CD14-positive monocyte (primary cell): ENCODE results near the gene VSIG10L. TPM values are rescaled to one million over a fixed set of nuclear protein-coding genes. Genes with fewer than 3 reads are reported as not detected.
A peak's percentile ranks its signal among the peaks of the same experiment; 100 is the strongest.

Experiments
- DNase-seq, 3 donors: peaks; one replicate each; pipeline ENCODE4 v3.0.0-alpha.2; 2011 to 2022
- H2AFZ ChIP-seq: 2 replicates; pipeline ENCODE4 v1.6.0; 2012; ENCODE audit warnings: mild to moderate bottlenecking, low read depth, low read length, inconsistent platforms; ENCODE audit not compliant: insufficient read depth, poor library complexity, severe bottlenecking
- H3K27ac ChIP-seq, 2 donors: 1 replicate in 1 of 2; 2 replicates in 1 of 2; pipeline ENCODE4 v1.5.1; 2012 to 2013; ENCODE audit warnings: low read length in 2 of 2, control low read depth in 1 of 2, inconsistent platforms in 1 of 2, low read depth in 1 of 2, mild to moderate bottlenecking in 1 of 2
- H3K27me3 ChIP-seq, 2 donors: one replicate each; pipeline versions ENCODE4 v1.6.0 to v1.6.1; 2011 to 2013; ENCODE audit warnings: low read length in 2 of 2; ENCODE audit not compliant: control insufficient read depth in 2 of 2, insufficient read depth in 2 of 2
- H3K36me3 ChIP-seq, 2 donors: replicated peaks in 1 of 2; 1 replicate in 1 of 2; 2 replicates in 1 of 2; pipeline versions ENCODE4 v1.5.1 to v1.6.1; 2012 to 2013; ENCODE audit warnings: low read length in 2 of 2, control low read depth in 1 of 2, inconsistent platforms in 1 of 2, mild to moderate bottlenecking in 1 of 2; ENCODE audit not compliant: insufficient read depth in 2 of 2, control insufficient read depth in 1 of 2
- H3K4me1 ChIP-seq, 2 donors: 1 replicate in 1 of 2; 2 replicates in 1 of 2; pipeline versions ENCODE4 v1.5.1 to v1.6.1; 2012 to 2013; ENCODE audit warnings: low read length in 2 of 2, control low read depth in 1 of 2, inconsistent platforms in 1 of 2, mild to moderate bottlenecking in 1 of 2, moderate library complexity in 1 of 2; ENCODE audit not compliant: insufficient read depth in 2 of 2, control insufficient read depth in 1 of 2
- H3K4me2 ChIP-seq: replicated peaks from 2 replicates; pipeline ENCODE3; 2012; ENCODE audit warnings: low read length, moderate library complexity, mild to moderate bottlenecking; ENCODE audit not compliant: poor library complexity, severe bottlenecking; ENCODE audit errors: extremely low read depth
- H3K4me3 ChIP-seq, 3 experiments: fragments of 200-600 bp in 1 of 3; sonication (generic) in 1 of 3; replicated peaks in 1 of 3; 1 replicate in 2 of 3; 2 replicates in 1 of 3; pipeline ENCODE4 v1.5.1; 2011 to 2013; ENCODE audit warnings: low read length in 3 of 3, mild to moderate bottlenecking in 3 of 3, control low read depth in 2 of 3, low read depth in 2 of 3, inconsistent platforms in 1 of 3, moderate library complexity in 1 of 3
- H3K79me2 ChIP-seq: 2 replicates; pipeline ENCODE4 v1.6.0; 2012; ENCODE audit warnings: mild to moderate bottlenecking, control low read depth, inconsistent platforms, low read length, moderate library complexity; ENCODE audit not compliant: insufficient read depth
- H3K9ac ChIP-seq: 2 replicates; pipeline ENCODE4 v1.6.0; 2017; ENCODE audit warnings: low read length, mild to moderate bottlenecking; ENCODE audit not compliant: insufficient read depth, poor library complexity, severe bottlenecking
- H3K9me3 ChIP-seq, 2 donors: replicated peaks in 1 of 2; 1 replicate in 1 of 2; 2 replicates in 1 of 2; pipeline versions ENCODE4 v1.5.1 to v1.6.1; 2012 to 2013; ENCODE audit warnings: low read length in 2 of 2, control low read depth in 1 of 2; ENCODE audit not compliant: control insufficient read depth in 1 of 2, insufficient read depth in 1 of 2
- H4K20me1 ChIP-seq: 2 replicates; pipeline ENCODE4 v1.6.0; 2012; ENCODE audit warnings: mild to moderate bottlenecking, low read length, control low read depth, moderate library complexity; ENCODE audit not compliant: insufficient read depth
- H3K27ac Mint-ChIP-seq, 7 donors: one replicate each; pipeline ENCODE4 v1.8.0; 2020; ENCODE audit warnings: mild to moderate bottlenecking in 7 of 7, mixed read lengths in 7 of 7, moderate library complexity in 6 of 7, inconsistent platforms in 2 of 7
- H3K27me3 Mint-ChIP-seq, 3 donors: one replicate each; pipeline ENCODE4 v1.8.0; 2021 to 2022; ENCODE audit warnings: low read depth in 3 of 3, mild to moderate bottlenecking in 3 of 3, mixed read lengths in 3 of 3, moderate library complexity in 3 of 3, inconsistent platforms in 1 of 3
- H3K36me3 Mint-ChIP-seq, 2 donors: one replicate each; pipeline ENCODE4 v1.8.0; 2020; ENCODE audit warnings: mixed read lengths in 2 of 2, inconsistent platforms in 1 of 2, mild to moderate bottlenecking in 1 of 2
- H3K4me1 Mint-ChIP-seq: one replicate; pipeline ENCODE4 v1.8.0; 2020; ENCODE audit warnings: mild to moderate bottlenecking, mixed read lengths
- H3K4me3 Mint-ChIP-seq, 2 donors: one replicate each; pipeline ENCODE4 v1.8.0; 2020; ENCODE audit warnings: mild to moderate bottlenecking in 2 of 2, mixed read lengths in 2 of 2, moderate library complexity in 1 of 2
- H3K9me3 Mint-ChIP-seq, 7 donors: one replicate each; pipeline ENCODE4 v1.8.0; 2020 to 2022; ENCODE audit warnings: mixed read lengths in 7 of 7, mild to moderate bottlenecking in 6 of 7, moderate library complexity in 6 of 7, inconsistent platforms in 2 of 7
- WGBS: methylation state at CpG from one replicate; pipeline ENCODE4 v1.1.5; 2013; ENCODE audit warnings: missing lambda C conversion rate; ENCODE audit not compliant: insufficient coverage; 5-methylcytosine and 5-hydroxymethylcytosine counted together
- intact Hi-C, 2 donors: fragments of 100-400 bp; cut with micrococcal nuclease; formaldehyde crosslinking; loops; one replicate each; pipeline versions ENCODE4 v1.15.0 to v1.15.1; 2023
- polyA plus RNA-seq, 3 donors: library from polyadenylated mRNA; depleted of rRNA in 1 of 3; unstranded in 2 of 3; stranded (reverse) in 1 of 3; fragments of 300-500 nt in 2 of 3; fragments of >200 nt in 1 of 3; fragmentation: Illumina TruSeq in 2 of 3; gene quantifications; 1 replicate in 2 of 3; 2 replicates in 1 of 3; pipeline ENCODE4 v1.2.3, GENCODE V29; 2012 to 2021
- TF ChIP-seq, protein P1 (sequence below): fragments of 200-600 bp; IDR thresholded peaks from one replicate; pipeline ENCODE4 v1.8.0; 2022; ENCODE audit warnings: antibody characterized with exemption, mild to moderate bottlenecking

VSIG10L gene
- polyA plus RNA-seq, 3 donors, result 0.62 to 2.3 (median 0.73) TPM

DNA sequence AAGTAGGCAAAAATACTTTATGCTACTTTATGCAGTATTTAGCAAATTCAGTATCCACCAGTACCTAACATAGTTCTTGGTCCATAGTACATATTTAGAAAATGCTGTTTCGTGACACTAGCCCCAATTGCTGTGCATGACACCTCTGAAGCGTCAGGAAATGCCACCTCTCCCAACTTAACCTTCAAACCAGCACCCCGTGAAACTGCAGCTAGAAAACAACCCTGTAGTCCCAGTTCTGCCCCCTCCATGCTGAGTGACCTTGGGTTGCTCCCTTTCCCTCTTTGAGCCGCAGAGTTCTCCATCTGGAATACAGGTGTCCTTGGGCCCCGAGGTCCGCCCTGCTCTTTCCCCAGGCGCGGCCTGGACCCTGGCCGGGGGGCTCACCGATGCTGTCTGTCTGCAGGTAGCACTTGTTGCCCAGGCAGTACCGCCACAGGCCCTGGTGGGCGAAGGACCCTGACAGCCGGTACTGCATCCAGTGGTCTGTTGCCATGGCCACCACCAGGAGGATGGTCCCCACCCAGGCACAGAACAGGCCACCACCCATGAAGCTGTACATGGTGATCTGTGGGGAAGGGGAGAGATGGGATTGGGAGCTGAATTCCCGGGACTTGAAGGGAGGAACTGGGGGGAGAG, 45.1 kb upstream of the VSIG10L start:
- intact Hi-C loops, result no loop called here
- Mint-ChIP-seq H3K4me3 (peak overlapping the region in 1 of 2 donors; percentile 37), H3K36me3 (no peaks in the 10 kb centered on the region), H3K9me3 (peaks cover 0 to 2% (median under 1%) of the 10 kb centered on the region in 7 donors), H3K27me3 (peaks cover 0 to 3% (median 1%) of the 10 kb centered on the region in 3 donors), H3K27ac (peak overlapping the region in 1 of 7 donors; percentile 62), H3K4me1 (peaks cover 14% of the 10 kb centered on the region)
- TF ChIP-seq, protein P1, sequence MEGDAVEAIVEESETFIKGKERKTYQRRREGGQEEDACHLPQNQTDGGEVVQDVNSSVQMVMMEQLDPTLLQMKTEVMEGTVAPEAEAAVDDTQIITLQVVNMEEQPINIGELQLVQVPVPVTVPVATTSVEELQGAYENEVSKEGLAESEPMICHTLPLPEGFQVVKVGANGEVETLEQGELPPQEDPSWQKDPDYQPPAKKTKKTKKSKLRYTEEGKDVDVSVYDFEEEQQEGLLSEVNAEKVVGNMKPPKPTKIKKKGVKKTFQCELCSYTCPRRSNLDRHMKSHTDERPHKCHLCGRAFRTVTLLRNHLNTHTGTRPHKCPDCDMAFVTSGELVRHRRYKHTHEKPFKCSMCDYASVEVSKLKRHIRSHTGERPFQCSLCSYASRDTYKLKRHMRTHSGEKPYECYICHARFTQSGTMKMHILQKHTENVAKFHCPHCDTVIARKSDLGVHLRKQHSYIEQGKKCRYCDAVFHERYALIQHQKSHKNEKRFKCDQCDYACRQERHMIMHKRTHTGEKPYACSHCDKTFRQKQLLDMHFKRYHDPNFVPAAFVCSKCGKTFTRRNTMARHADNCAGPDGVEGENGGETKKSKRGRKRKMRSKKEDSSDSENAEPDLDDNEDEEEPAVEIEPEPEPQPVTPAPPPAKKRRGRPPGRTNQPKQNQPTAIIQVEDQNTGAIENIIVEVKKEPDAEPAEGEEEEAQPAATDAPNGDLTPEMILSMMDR, result no peak
- DNase-seq, result no peak
- no peak overlapping the region for H3K9ac ChIP-seq
- H4K20me1 ChIP-seq, result no peaks in the 10 kb centered on the region
- H3K27me3 ChIP-seq, result no peaks in the 10 kb centered on the region
- H3K36me3 ChIP-seq, result no peaks in the 10 kb centered on the region
- no peak overlapping the region for H3K27ac ChIP-seq
- no peaks in the 10 kb centered on the region for H3K79me2 ChIP-seq
- H3K9me3 ChIP-seq, result no peaks in the 10 kb centered on the region
- H3K4me2 ChIP-seq, result no peak overlapping the region
- no peak overlapping the region for H3K4me3 ChIP-seq
- peaks cover 11 to 12% of the 10 kb centered on the region in 2 donors for H3K4me1 ChIP-seq
- H2AFZ ChIP-seq, result no peak overlapping the region
- WGBS, result 94% methylated on average over 14 of the region's 14 CpGs

DNA sequence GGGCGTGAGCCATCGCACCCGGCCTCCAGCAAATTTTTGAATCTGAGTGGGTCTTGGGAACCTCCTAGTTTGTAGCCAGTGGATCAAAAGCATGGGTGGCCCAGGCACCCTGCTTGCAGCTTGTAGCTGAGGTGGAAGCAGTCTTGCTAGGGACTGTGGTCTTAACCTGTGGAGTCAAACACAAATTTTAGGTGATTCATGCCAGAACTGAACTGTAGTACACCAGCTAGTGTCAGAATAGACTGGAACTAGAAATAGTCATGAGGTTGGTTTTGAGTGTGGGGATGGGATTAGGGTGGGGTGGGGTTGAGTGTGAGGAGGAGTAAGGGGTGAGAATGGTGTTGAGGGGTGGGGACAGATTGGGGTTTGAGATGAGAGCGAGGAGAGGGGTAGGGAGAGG, 40.1 kb upstream of the VSIG10L start:
- Histone ChIP-seq H3K27ac (no peak overlapping the region), H3K79me2 (no peaks in the 10 kb centered on the region), H3K9me3 (peaks cover 7 to 10% of the 10 kb centered on the region in 2 donors), H3K4me3 (no peak overlapping the region), H3K4me2 (no peak overlapping the region), H3K9ac (no peak overlapping the region), H4K20me1 (no peaks in the 10 kb centered on the region), H3K36me3 (no peaks in the 10 kb centered on the region), H2AFZ (no peak overlapping the region), H3K27me3 (no peaks in the 10 kb centered on the region), H3K4me1 (no peaks in the 10 kb centered on the region)
- H3K27me3 Mint-ChIP-seq, result peaks cover 0 to 2% (median 0%) of the 10 kb centered on the region in 3 donors
- no peaks in the 10 kb centered on the region for H3K36me3 Mint-ChIP-seq
- 95% methylated on average over 4 of the region's 4 CpGs for WGBS
- TF ChIP-seq, protein P1, result no peak
- H3K4me1 Mint-ChIP-seq, result peaks cover 8% of the 10 kb centered on the region
- H3K4me3 Mint-ChIP-seq, result no peak overlapping the region
- intact Hi-C loops, result no loop called here
- H3K27ac Mint-ChIP-seq, result no peak overlapping the region
- DNase-seq, result no peak
- H3K9me3 Mint-ChIP-seq, result peaks cover 3 to 11% (median 8%) of the 10 kb centered on the region in 7 donors
